Adrenal gland (tissue), 12 donors: ENCODE data around the gene INAFM2. TPM values are rescaled to one million over a fixed set of nuclear protein-coding genes. Genes with fewer than 3 reads are reported as not detected.

Experiments
- DNase-seq, 7 donors: peaks; one replicate each; pipeline ENCODE4 v3.0.0-alpha.2; 2019 to 2020
- H3K27ac ChIP-seq, 5 donors: fragments of 200-600 bp; sonication (generic) in 4 of 5; 1 replicate in 3 of 5; 2 replicates in 2 of 5; pipeline versions ENCODE4 v1.5.1 to v1.8.0; 2016 to 2020; ENCODE audit warnings: mild to moderate bottlenecking in 1 of 5
- H3K27me3 ChIP-seq: fragments of 200-600 bp; 2 replicates; pipeline ENCODE4 v1.8.0; 2021
- H3K36me3 ChIP-seq, 2 donors: fragments of 200-600 bp; replicated peaks in 1 of 2; 1 replicate in 1 of 2; 2 replicates in 1 of 2; pipeline versions ENCODE4 v1.5.1 to v1.8.0; 2018 to 2022
- H3K4me1 ChIP-seq, 2 donors: fragments of 200-600 bp; replicated peaks in 1 of 2; 1 replicate in 1 of 2; 2 replicates in 1 of 2; pipeline versions ENCODE4 v1.5.1 to v1.8.0; 2018 to 2021
- H3K4me3 ChIP-seq, 4 donors: fragments of 200-600 bp; sonication (generic) in 3 of 4; one replicate each; pipeline ENCODE4 v1.5.1; 2016 to 2018
- H3K9me3 ChIP-seq, 3 donors: fragments of 200-600 bp; sonication (generic) in 1 of 3; replicated peaks in 1 of 3; 1 replicate in 2 of 3; 2 replicates in 1 of 3; pipeline versions ENCODE4 v1.5.1 to v1.8.0; 2016 to 2021
- POLR2A ChIP-seq, 2 donors: fragments of 450-650 bp; IDR thresholded peaks; one replicate each; pipeline ENCODE4 v1.6.1; 2017; ENCODE audit warnings: antibody characterized with exemption in 2 of 2, mild to moderate bottlenecking in 2 of 2, moderate library complexity in 1 of 2
- WGBS, 4 donors: extraction: QIAGEN DNeasy Blood & Tissue Kit in 2 of 4; methylation state at CpG; one replicate each; pipeline versions ENCODE4 v1.1.5 to v1.1.7; 2013 to 2017; 5-methylcytosine and 5-hydroxymethylcytosine counted together
- intact Hi-C, 2 donors: fragments of 100-400 bp; cut with DNase I; formaldehyde crosslinking; loops; one replicate each; pipeline versions ENCODE4 v1.14.1 to v1.15.0; 2022 to 2023
- polyA plus RNA-seq, 3 donors: library from polyadenylated mRNA; stranded (reverse); fragments of 200-250 nt in 2 of 3; fragments of 350-450 nt in 1 of 3; fragmentation: Illumina TruSeq in 1 of 3; extraction: RNeasy Lipid Tissue Mini Kit (QIAGEN cat#74804) in 1 of 3; gene quantifications; one replicate each; pipeline ENCODE4 v1.2.3, GENCODE V29; 2013 to 2014
- total RNA-seq, 9 donors: library from RNA; depleted of rRNA in 4 of 9; stranded (reverse); fragments of >200 nt in 4 of 9; fragments of 120-200 nt in 1 of 9; fragmentation: NEBNext Ultra II Directional in 1 of 9; extraction: Animal tissue kit (Norgen Biotek cat#: 25700) in 1 of 9; gene quantifications; one replicate each; pipeline versions ENCODE4 v1.1.0 to v1.2.4, GENCODE V29; 2013 to 2023
- TF ChIP-seq, protein P1 (sequence below), 6 experiments: fragments of 450-650 bp in 4 of 6; fragments of 200-600 bp in 2 of 6; sonication (generic) in 1 of 6; IDR thresholded peaks; 1 replicate in 5 of 6; 2 replicates in 1 of 6; pipeline versions ENCODE4 v1.5.1 to v1.8.0; 2016 to 2021; ENCODE audit warnings: antibody characterized with exemption in 6 of 6, mild to moderate bottlenecking in 2 of 6, moderate library complexity in 1 of 6
- donor health status: healthy with polysubstance abuse.
- donor health status: Bipolar disorder and iron deficiency.
- donor health status: DM: yes; HTN: yes; CAD: no.
- donor health status: DM: no; HTN: no; CAD: no.
- donor health status: DM: no; HTN: no; CAD: no.
- donor health status: DM: yes; HTN: yes; CAD: no.

INAFM2 gene
- total and polyA plus RNA-seq, 12 donors: 10.6 to 25.5 (median 20.1) TPM

DNA sequence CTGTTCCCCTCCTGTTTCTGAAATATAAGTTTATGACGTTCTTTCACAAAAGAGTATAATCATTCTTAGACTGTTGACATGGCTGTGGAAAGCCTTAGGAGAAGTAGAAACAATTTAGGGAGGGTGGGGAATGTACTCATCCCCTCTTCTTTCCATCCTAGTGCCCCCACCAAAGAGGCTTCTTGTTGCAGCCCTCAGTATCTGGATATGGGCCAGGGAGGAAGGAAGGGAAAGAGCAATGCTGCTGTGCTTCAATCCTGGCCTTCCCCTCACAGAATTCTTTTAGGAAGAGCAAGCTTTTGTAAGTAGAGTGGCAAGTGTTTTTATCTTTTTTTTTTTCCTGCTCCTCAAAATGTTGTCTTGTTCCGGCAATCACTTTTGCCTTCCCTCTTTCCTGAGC lies 1.7 kb downstream of the INAFM2 start:
- WGBS, 4 donors: 68 to 74% (median 71%) methylated on average over 2 of the region's 2 CpGs
- peaks cover 0 to 30% of the 10 kb centered on the region in 2 donors for H3K4me1 ChIP-seq
- H3K9me3 ChIP-seq: no peaks in the 10 kb centered on the region
- no peaks in the 10 kb centered on the region for H3K36me3 ChIP-seq
- H3K4me3 ChIP-seq: peak overlapping the region in 1 of 4 donors; percentile 87
- peak in 1 of 7 donors; percentile 9 for DNase-seq
- no peak for TF ChIP-seq POLR2A (IDR thresholded peaks at IDR 0.05)
- TF ChIP-seq, protein P1, sequence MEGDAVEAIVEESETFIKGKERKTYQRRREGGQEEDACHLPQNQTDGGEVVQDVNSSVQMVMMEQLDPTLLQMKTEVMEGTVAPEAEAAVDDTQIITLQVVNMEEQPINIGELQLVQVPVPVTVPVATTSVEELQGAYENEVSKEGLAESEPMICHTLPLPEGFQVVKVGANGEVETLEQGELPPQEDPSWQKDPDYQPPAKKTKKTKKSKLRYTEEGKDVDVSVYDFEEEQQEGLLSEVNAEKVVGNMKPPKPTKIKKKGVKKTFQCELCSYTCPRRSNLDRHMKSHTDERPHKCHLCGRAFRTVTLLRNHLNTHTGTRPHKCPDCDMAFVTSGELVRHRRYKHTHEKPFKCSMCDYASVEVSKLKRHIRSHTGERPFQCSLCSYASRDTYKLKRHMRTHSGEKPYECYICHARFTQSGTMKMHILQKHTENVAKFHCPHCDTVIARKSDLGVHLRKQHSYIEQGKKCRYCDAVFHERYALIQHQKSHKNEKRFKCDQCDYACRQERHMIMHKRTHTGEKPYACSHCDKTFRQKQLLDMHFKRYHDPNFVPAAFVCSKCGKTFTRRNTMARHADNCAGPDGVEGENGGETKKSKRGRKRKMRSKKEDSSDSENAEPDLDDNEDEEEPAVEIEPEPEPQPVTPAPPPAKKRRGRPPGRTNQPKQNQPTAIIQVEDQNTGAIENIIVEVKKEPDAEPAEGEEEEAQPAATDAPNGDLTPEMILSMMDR (IDR thresholded peaks at IDR 0.05): no peak
- no peaks in the 10 kb centered on the region for H3K27me3 ChIP-seq
- intact Hi-C loops: no loop called here
- H3K27ac ChIP-seq: peak overlapping the region in 2 of 5 donors; percentile 7 to 29

DNA sequence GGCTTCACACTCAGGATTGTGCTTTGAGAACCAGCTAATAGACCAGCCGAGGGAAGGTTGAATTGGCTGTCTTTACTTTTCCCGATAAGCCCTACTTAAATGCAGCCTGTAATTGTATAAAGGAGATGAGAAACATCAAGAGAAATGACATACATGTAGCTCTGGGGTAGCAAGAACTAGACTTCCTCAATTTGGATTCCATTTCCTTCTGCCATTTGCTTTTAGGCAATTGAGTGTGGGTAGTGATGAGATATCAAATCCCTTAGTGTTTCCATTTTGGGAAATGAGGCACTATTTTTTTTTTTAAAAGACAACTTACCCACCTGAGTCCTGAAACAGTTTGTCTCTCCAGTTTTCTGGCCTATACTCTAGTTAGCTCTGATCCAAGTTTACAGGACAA lies 2.2 kb downstream of the INAFM2 start:
- Histone ChIP-seq H3K27me3 (no peaks in the 10 kb centered on the region), H3K9me3 (no peaks in the 10 kb centered on the region), H3K4me3 (no peak overlapping the region), H3K4me1 (peaks cover 0 to 35% of the 10 kb centered on the region in 2 donors), H3K36me3 (no peaks in the 10 kb centered on the region), H3K27ac (peak overlapping the region in 2 of 5 donors; percentile 7 to 29)
- WGBS, 4 donors: 85 to 94% (median 89%) methylated on average over 2 of the region's 2 CpGs
- TF ChIP-seq POLR2A (IDR thresholded peaks at IDR 0.05): no peak
- TF ChIP-seq, protein P1 (IDR thresholded peaks at IDR 0.05): no peak
- intact Hi-C loops: no loop called here
- DNase-seq: no peak

DNA sequence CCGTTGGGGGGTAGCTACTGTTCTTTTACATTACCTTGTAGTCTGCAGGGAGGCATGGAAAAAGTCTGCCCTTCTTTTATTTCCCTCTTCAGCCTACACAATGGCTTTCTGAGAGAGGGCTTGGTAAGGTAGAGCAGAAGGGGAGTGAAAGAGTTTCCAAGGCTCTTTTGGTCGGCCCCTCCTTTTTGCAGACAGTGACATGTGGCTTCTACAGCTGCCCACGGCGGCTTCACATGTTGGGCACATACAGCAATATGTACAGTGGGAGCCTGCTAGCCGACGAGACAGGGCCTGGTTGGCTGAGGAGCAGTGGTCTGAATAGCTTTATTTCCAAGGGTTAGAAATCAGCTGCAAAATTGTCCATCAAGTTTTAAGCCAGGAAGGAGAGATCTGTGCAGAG lies 4.0 kb downstream of the INAFM2 start:
- Histone ChIP-seq H3K4me1 (peaks cover 0 to 39% of the 10 kb centered on the region in 2 donors), H3K36me3 (no peaks in the 10 kb centered on the region), H3K27ac (no peak overlapping the region), H3K27me3 (no peaks in the 10 kb centered on the region), H3K9me3 (no peaks in the 10 kb centered on the region), H3K4me3 (no peak overlapping the region)
- no peak for DNase-seq
- TF ChIP-seq POLR2A (IDR thresholded peaks at IDR 0.05): no peak
- TF ChIP-seq, protein P1 (IDR thresholded peaks at IDR 0.05): no peak
- 75 to 88% (median 81%) methylated on average over 4 to 6 of the region's 6 CpGs for WGBS, 4 donors
- intact Hi-C loops: no loop called here

DNA sequence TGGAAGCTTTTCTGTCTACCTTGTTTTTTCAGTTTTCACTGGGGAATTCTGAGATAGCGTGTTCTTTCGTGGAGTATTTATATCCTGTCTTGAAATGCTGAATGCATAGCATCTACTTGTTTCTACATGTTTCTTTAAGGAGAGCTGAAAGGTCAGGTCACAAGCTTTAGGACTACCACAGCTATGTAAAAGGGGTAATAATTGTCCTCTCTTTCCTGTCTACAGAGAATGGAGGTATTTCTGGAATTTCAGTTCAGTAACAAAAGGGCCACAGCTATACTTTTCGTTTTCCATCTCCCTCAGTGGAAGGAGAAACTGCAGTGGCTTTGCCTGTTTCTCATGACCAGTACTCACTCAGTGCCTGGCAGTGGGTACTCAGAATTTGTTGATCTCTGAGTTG lies 4.7 kb downstream of the INAFM2 start:
- Histone ChIP-seq H3K4me1 (peaks cover 0 to 39% of the 10 kb centered on the region in 2 donors), H3K4me3 (no peak overlapping the region), H3K36me3 (no peaks in the 10 kb centered on the region), H3K27ac (no peak overlapping the region), H3K27me3 (no peaks in the 10 kb centered on the region), H3K9me3 (no peaks in the 10 kb centered on the region)
- intact Hi-C loops: no loop called here
- TF ChIP-seq, protein P1 (IDR thresholded peaks at IDR 0.05): no peak
- WGBS, 4 donors: 75 to 80% (median 78%) methylated on average over 3 of the region's 3 CpGs
- no peak for DNase-seq
